HG02798 (cell line): ENCODE data around the gene BRWD1.

Source experiments
- ATAC-seq: cut with Tn5 transposase; IDR thresholded peaks from one replicate; pipeline ENCODE4 v1.9.1; 2021; ENCODE audit warnings: mild to moderate bottlenecking; ENCODE audit not compliant: unreplicated experiment, poor library complexity

BRWD1 gene

DNA sequence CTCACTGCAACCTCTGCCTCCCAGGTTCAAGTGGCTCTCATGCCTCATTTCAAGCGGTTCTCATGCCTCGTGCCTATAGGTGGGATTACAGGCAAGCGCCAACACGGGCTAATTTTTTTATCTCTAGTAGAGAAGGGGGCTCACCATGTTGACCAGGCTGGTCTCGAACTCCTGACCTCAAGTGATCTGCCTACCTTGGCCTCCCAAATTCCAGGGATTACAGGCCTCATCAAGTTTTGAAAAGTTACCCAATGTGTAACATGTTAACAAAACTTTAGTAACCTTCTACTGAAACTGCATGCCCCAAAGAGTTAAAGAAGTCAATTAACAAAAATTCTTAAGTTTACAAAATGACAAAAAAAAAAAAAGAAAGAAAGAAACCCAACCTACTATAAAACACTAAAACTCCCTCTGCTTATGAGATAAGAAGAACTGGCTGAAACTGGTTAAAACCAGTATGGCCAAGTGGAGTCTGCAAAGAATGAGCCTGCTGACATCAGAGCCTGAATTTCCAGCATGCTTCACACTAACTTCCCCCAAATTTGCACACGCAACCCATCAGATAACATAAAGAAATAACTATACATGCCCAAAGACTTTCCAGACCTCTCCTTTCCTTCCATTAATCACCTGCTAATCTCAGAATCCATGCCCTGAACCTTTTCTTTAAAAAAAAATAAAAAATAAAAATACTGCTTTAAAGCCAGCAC, 104.7 kb downstream of the BRWD1 start:
- no peak for ATAC-seq

GRCh38 chr21:39204134-39204533, 109.3 kb downstream of the BRWD1 start:
- ATAC-seq, result no peak

DNA sequence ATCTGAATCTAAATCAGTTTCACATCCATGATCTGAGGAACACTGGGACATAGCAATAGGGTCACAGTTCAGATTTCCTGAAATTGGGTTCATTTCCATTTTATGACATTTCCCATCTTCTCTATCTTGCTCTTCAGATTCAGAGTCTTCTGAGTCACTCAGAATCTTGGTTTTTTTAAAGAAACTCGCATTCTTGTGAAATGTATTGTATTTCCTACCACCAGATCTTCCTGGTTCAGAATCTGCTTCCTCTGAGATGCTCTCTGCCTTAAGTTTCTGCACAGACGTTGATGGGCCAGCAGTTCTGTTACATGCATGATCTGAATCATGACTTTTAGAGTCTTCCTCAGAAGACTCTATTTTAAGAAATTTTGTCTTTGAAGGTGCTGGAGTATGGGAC, 114.6 kb downstream of the BRWD1 start:
- no peak for ATAC-seq

GRCh38 chr21:39197448-39198233, 115.8 kb downstream of the BRWD1 start:
- ATAC-seq, result no peak

GRCh38 chr21:39196838-39197237, 116.6 kb downstream of the BRWD1 start:
- no peak for ATAC-seq

DNA sequence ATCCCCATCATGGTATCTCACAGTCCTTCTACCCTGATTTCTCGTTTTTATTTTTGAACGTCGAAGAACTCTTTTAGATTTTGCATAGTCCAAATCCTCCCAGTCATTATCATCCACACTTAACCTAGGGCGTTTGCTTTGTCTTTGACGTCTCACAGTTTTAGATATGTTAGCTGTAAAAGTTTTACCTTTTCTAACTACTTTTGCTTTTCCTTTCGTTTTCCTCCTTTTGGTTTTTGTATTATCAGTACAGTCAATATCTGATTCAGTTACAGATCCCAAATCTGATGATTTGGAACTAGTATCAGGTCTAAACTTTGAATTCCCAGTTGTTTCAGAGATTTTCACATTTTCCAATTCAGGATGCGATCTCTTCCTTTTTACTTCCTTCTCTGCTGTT, 117.1 kb downstream of the BRWD1 start:
- no peak for ATAC-seq

GRCh38 chr21:39193380-39193779, 120.1 kb downstream of the BRWD1 start:
- no peak for ATAC-seq

- ATAC-seq, result no peak
Observed at GRCh38 chr21:39189857-39190604, 123.4 kb downstream of the BRWD1 start.

DNA sequence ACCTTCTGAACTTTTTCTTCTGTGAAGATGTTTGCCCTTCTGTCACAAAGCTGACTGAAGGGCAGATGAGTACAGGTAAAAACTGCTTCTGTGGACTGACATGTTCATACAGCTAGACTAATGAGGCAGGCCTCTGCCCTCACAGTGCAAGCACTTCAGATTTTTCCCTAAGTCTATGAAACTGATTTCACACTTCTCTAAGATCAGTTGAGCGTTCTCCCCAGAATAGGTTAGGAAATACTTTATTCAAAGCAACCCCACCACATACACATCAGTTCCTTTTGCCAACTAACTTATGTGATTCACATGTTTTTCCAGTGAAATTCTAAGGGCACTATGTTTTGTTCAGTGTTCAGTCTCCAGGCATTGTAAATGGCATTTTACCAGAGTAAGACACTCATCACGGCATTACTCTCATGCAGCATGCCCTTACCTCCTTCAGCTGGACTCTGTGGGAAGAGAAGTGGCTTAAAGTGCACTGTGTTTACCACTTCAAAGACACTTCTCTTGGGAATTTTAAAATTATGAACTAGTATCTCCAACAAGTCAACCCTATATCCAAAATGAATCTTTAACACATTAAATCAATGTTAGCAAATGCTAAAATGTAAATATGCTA, 124.8 kb downstream of the BRWD1 start:
- ATAC-seq, result no peak

GRCh38 chr21:39187141-39187540, 126.3 kb downstream of the BRWD1 start:
- ATAC-seq, result no peak

GRCh38 chr21:39186676-39187075, 126.8 kb downstream of the BRWD1 start:
- no peak for ATAC-seq

GRCh38 chr21:39185157-39185556, 128.3 kb downstream of the BRWD1 start:
- ATAC-seq, result no peak

GRCh38 chr21:39184050-39184980, 129.1 kb downstream of the BRWD1 start:
- no peak for ATAC-seq

DNA sequence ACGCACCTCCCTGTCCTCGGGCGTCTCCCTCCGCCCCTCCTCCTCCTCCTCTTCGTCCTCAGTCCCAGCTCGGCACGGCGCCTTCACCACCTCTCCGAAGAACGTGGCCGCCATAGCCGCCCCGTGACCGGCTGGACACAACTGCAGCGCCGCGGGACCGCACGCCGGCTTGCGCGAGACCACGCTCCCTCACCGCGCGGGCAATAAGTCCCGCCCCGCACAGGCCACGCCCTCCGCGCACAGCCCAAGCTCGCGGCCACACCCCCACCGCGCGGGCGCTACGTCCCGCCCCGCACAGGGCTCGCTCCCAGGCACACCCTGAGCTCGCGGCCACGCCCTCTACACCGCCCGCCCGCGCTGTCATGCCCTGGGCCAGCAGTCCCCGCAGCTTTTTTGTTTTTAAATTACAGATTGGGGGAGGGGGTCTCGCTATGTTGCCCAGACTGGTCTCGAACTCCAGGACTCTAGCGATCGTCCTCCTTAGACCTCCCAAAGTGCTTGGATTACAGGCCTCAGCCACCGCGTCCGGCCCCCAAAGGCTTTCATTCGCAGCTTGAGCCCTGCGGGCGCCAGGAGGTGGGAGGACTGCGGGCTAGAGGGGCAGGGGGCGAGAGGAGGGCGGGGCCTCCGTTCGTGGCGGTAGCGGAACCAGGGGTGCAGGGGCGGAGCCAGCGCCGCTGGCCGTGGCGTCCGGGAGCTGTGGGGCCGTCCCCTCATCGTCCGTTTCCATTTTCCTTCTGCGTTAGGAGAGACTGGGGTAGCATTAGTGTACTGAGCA, 130.0 kb downstream of the BRWD1 start, which contains the start of gene PSMG1:
Gene PSMG1, minus strand, starts transcription at position 180 of the 778 bp plus-strand sequence. Its CDS starts 66 bp downstream, at position 114.
- peak; percentile 91 for ATAC-seq

GRCh38 chr21:39182484-39183271, 130.8 kb downstream of the BRWD1 start:
- ATAC-seq, result no peak

DNA sequence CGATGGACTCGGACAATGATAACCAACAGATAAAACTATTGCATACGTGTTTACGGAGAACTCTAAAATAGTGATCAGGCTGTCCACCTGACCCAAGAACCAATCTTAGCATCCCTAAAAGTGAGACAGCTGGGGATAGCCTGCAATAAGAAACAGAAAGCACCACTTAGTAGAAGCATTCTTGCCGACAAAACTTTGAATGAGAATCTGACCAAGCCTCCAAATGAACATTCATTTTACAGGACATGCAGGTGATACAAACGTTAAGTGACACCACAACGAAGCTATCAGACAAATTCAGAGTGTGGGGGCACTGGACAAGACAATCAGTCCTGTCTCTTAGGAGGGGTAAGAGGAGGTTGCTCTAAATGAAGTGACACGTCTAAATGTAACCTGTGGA, 131.4 kb downstream of the BRWD1 start:
- no peak for ATAC-seq

- no peak for ATAC-seq
Observed at GRCh38 chr21:39181205-39181818, 132.1 kb downstream of the BRWD1 start.
